Aorta (tissue), 5 donors: ENCODE measurements around the gene UBE2J2. TPM values are rescaled to one million over a fixed set of nuclear protein-coding genes. Genes with fewer than 3 reads are reported as not detected.

ENCODE experiments used
- ATAC-seq: fragments of 200-7000 bp; cut with Tn5 transposase; one replicate; pipeline ENCODE4 v1.9.1; 2022; ENCODE audit warnings: moderate library complexity; ENCODE audit not compliant: low FRiP score
- DNase-seq, 2 donors: peaks; one replicate each; pipeline ENCODE4 v3.0.0-alpha.2; 2020
- H3K27ac ChIP-seq, 2 donors: one replicate each; pipeline ENCODE4 v1.5.1; 2013; ENCODE audit warnings: low read length in 2 of 2, mild to moderate bottlenecking in 2 of 2, moderate library complexity in 2 of 2, control low read depth in 1 of 2, inconsistent platforms in 1 of 2, low read depth in 1 of 2
- H3K27me3 ChIP-seq, 2 donors: one replicate each; pipeline ENCODE4 v1.6.1; 2013; ENCODE audit warnings: control low read depth in 1 of 2, low read length in 1 of 2, mild to moderate bottlenecking in 1 of 2, moderate library complexity in 1 of 2; ENCODE audit not compliant: insufficient read depth in 2 of 2, control insufficient read depth in 1 of 2
- H3K36me3 ChIP-seq, 2 donors: one replicate each; pipeline ENCODE4 v1.6.1; 2013; ENCODE audit warnings: control low read depth in 1 of 2, low read length in 1 of 2, mild to moderate bottlenecking in 1 of 2; ENCODE audit not compliant: insufficient read depth in 2 of 2, control insufficient read depth in 1 of 2
- H3K4me1 ChIP-seq, 2 donors: one replicate each; pipeline ENCODE4 v1.6.1; 2013; ENCODE audit warnings: low read length in 2 of 2, control low read depth in 1 of 2, mild to moderate bottlenecking in 1 of 2, moderate library complexity in 1 of 2; ENCODE audit not compliant: insufficient read depth in 2 of 2, control insufficient read depth in 1 of 2
- H3K4me3 ChIP-seq, 2 donors: one replicate each; pipeline ENCODE4 v1.5.1; 2013; ENCODE audit warnings: low read length in 2 of 2, control low read depth in 1 of 2, mild to moderate bottlenecking in 1 of 2
- H3K9me3 ChIP-seq: one replicate; pipeline ENCODE4 v1.6.1; 2013; ENCODE audit warnings: mild to moderate bottlenecking, low read length; ENCODE audit not compliant: control insufficient read depth
- WGBS, 2 donors: extraction: QIAGEN DNeasy Blood & Tissue Kit; methylation state at CpG; one replicate each; pipeline ENCODE4 v1.1.7; 2013; 5-methylcytosine and 5-hydroxymethylcytosine counted together
- intact Hi-C, 2 donors: fragments of 100-400 bp; cut with DNase I; formaldehyde crosslinking; loops; one replicate each; pipeline versions ENCODE4 v1.14.2 to v1.15.0; 2022
- polyA plus RNA-seq, 2 donors: library from polyadenylated mRNA; stranded (reverse); fragments of 200-250 nt; gene quantifications; one replicate each; pipeline ENCODE4 v1.2.3, GENCODE V29; 2013
- total RNA-seq, 2 donors: library from RNA; stranded (reverse); fragmentation: NEBNext Ultra II Directional; extraction: Animal tissue kit (Norgen Biotek cat#: 25700); gene quantifications; one replicate each; pipeline ENCODE4 v1.2.1, GENCODE V29; 2021
- donor health status: healthy with polysubstance abuse.
- donor health status: Bipolar disorder and iron deficiency.
- donor health status: DM: no; HTN: no; CAD: no.
- donor health status: DM: no; HTN: no; CAD: no.
- donor health status: DM: yes; HTN: yes; CAD: no.

Gene UBE2J2
- total and polyA plus RNA-seq, 4 donors, result 17.2 to 49.4 (median 48.1) TPM

DNA sequence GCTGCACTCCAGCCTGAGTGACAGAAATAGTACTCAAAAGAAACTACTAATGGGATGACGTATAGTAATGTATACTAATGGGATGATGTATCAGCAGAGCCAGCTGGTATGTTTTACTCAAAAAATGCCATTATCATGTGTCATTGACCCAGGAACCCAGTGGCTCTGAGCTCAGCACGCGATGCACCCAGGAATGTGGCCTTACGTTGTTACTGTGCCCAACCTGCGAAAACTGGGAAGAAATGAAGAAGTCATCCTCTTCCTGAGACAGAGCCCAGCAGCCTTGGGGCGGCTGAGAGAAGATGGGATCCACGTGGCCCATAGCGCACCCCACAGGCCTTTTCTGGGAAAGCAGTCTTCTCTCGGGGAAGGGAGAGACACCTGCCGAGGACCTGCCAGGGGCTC lies 8.8 kb downstream of the UBE2J2 start:
- H3K27me3 ChIP-seq, result no peaks in the 10 kb centered on the region
- no peak overlapping the region for H3K4me3 ChIP-seq
- WGBS, 2 donors, result 64 to 72% methylated on average over 10 of the region's 10 CpGs
- ATAC-seq (no peak), DNase-seq (no peak)
- H3K4me1 ChIP-seq, result no peaks in the 10 kb centered on the region
- H3K36me3 ChIP-seq, result peaks cover 0 to 2% of the 10 kb centered on the region in 2 donors
- H3K9me3 ChIP-seq, result no peaks in the 10 kb centered on the region
- intact Hi-C loops, result no loop called here
- no peak overlapping the region for H3K27ac ChIP-seq

DNA sequence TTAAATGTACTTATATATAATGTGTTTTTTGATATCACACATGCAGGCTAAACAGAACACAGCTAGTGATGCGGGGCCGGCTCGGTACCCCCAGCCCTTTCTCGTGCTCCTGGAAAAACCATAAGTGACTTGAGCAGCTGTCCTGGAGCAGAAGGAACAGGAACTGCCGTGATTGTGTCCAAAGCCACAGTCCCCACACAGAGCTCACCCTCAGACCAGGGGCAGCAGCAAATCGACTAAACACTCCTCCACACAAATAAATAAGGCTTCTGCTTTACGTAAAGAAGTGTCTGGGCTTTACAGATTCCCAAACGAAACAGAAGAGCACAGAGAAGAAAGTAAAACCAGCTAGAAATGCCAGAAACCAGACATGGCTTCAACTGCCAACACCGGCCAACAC lies 9.6 kb downstream of the UBE2J2 start:
- ATAC-seq, result no peak
- DNase-seq, result no peak
- H3K4me3 ChIP-seq, result no peak overlapping the region
- no peaks in the 10 kb centered on the region for H3K4me1 ChIP-seq
- peaks cover 0 to 2% of the 10 kb centered on the region in 2 donors for H3K36me3 ChIP-seq
- intact Hi-C loops, result no loop called here
- 87 to 89% methylated on average over 9 of the region's 9 CpGs for WGBS, 2 donors
- H3K27me3 ChIP-seq, result no peaks in the 10 kb centered on the region
- no peaks in the 10 kb centered on the region for H3K9me3 ChIP-seq
- H3K27ac ChIP-seq, result no peak overlapping the region

DNA sequence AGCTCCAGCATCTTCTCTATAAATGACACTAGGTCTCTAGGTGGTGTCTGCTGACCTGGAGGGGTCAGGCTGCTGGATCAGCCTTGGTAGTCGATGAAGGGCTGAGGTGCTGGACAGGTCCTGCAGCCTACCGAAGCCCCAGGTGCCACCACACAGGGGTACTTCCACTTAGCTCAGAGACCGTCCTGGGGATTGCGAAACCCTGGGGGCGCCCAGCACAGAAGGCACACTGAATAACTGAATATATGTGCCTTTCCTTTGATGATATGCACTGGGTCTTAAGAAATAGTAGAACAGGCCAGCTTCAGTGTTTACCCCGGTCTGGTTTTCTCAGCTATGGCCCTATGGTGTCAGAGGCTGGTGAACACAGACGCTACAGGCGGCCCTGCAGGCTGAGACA lies 10.9 kb downstream of the UBE2J2 start:
- no peaks in the 10 kb centered on the region for H3K27me3 ChIP-seq
- no peaks in the 10 kb centered on the region for H3K9me3 ChIP-seq
- WGBS, 2 donors, result 94 to 96% methylated on average over 8 of the region's 8 CpGs
- no peak for ATAC-seq
- no peak for DNase-seq
- no peak overlapping the region for H3K4me3 ChIP-seq
- intact Hi-C loops, result no loop called here
- peaks cover 0 to 2% of the 10 kb centered on the region in 2 donors for H3K36me3 ChIP-seq
- H3K4me1 ChIP-seq, result no peaks in the 10 kb centered on the region
- no peak overlapping the region for H3K27ac ChIP-seq

- 96 to 97% methylated on average over 17 of the region's 17 CpGs for WGBS, 2 donors
- no peak overlapping the region for H3K27ac ChIP-seq
- no peak overlapping the region for H3K4me3 ChIP-seq
- H3K27me3 ChIP-seq, result no peaks in the 10 kb centered on the region
- ATAC-seq, result no peak
- H3K9me3 ChIP-seq, result no peaks in the 10 kb centered on the region
- peaks cover 0 to 2% of the 10 kb centered on the region in 2 donors for H3K36me3 ChIP-seq
- intact Hi-C loops, result no loop called here
- no peak for DNase-seq
- no peaks in the 10 kb centered on the region for H3K4me1 ChIP-seq
These were observed 11.6 kb downstream of the UBE2J2 start for GRCh38 chr1:1262071-1262470.

DNA sequence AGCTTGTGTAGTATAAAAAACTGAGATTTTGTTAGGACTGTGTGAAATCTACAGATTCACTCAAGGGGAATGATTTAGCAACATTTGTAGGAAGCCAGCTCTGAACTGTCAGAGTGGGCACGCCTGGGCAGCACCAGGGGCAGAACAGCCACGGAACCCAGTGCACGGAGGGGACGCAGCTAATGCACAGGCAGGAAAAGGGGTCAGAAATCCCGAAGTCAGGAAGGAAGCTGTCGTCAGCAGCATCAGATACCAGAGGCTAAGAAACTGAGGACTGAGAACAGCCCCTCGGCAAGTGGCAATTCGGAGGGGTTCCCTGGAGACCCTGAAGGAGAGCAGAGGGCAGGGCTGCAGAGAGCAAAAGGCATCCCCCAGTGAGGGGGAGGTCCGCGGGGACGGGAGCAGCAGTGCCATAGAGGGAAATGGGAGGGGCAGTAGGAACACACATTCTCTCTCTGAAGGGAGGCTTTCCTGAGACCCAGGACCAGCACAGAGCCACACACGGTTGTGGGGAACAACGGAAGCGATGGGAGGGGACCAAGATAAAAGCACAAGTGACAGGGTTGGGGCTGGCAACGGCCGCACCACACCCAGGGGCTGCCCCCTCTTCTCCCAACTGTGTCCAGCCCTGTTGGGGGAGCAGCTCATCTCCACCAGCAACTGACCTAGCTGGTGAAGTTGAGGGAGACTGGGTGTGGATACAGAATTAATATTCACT lies 12.7 kb downstream of the UBE2J2 start:
- intact Hi-C loops, result no loop called here
- 76 to 78% methylated on average over 16 of the region's 16 CpGs for WGBS, 2 donors
- DNase-seq (no peak), ATAC-seq (no peak)
- Histone ChIP-seq H3K4me1 (no peaks in the 10 kb centered on the region), H3K27me3 (no peaks in the 10 kb centered on the region), H3K27ac (no peak overlapping the region), H3K4me3 (no peak overlapping the region), H3K9me3 (no peaks in the 10 kb centered on the region), H3K36me3 (peaks cover 0 to 2% of the 10 kb centered on the region in 2 donors)

GRCh38 chr1:1259951-1260600 lies 13.6 kb downstream of the UBE2J2 start:
- intact Hi-C loops, result no loop called here
- WGBS, 2 donors, result 85% methylated on average over 26 of the region's 26 CpGs

DNA sequence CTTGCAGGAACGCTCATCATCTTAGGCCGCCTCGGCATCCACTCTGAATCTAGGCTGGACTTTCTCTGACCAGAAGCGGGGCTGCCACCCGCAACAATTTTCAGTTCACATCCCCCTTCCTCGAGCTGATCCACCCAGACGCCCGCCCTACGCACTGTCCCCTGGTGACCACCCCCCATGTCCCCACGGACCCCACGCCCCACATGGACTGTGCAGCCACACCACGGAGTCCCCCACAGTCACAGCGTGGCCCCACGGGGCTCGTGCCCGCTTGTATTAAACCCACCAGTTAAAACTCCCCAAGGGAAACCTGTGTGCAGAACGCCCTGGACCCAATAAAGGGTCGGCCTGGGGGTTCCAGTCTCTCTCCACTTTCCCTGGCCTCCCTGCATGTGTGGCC lies 14.1 kb downstream of the UBE2J2 start:
- no peaks in the 10 kb centered on the region for H3K9me3 ChIP-seq
- no peaks in the 10 kb centered on the region for H3K4me1 ChIP-seq
- H3K36me3 ChIP-seq, result peaks cover 0 to 7% of the 10 kb centered on the region in 2 donors
- DNase-seq (no peak), ATAC-seq (no peak)
- intact Hi-C loops, result no loop called here
- 93 to 95% methylated on average over 18 of the region's 18 CpGs for WGBS, 2 donors
- H3K27ac ChIP-seq, result no peak overlapping the region
- no peaks in the 10 kb centered on the region for H3K27me3 ChIP-seq
- H3K4me3 ChIP-seq, result no peak overlapping the region

More at GRCh38 chr1:1259951-1260600, 13.6 kb downstream of the UBE2J2 start:
- H3K9me3 ChIP-seq, result no peaks in the 10 kb centered on the region
- H3K27ac ChIP-seq, result no peak overlapping the region
- no peaks in the 10 kb centered on the region for H3K27me3 ChIP-seq
- ATAC-seq (no peak), DNase-seq (no peak)
- H3K4me3 ChIP-seq, result no peak overlapping the region
- peaks cover 0 to 6% of the 10 kb centered on the region in 2 donors for H3K36me3 ChIP-seq
- H3K4me1 ChIP-seq, result no peaks in the 10 kb centered on the region

DNA sequence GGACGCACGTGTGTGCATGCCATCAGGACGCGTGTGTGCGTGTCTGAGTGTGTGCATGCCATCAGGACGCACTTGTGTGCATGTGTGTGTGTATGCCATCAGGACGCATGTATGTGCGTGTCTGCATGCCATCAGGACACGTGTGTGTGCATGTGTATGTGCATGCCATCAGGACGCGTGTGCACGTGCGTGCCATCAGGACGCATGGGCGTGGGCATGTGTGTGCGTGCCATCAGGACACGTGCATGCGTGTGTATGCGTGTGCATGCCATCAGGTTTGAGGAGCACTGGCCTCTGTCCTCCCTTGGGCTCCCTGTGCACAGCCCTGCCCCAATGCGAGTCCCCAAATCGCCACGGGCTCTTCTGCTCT lies 14.6 kb downstream of the UBE2J2 start:
- Histone ChIP-seq H3K4me3 (no peak overlapping the region), H3K4me1 (no peaks in the 10 kb centered on the region), H3K27ac (no peak overlapping the region), H3K27me3 (no peaks in the 10 kb centered on the region), H3K36me3 (peaks cover 0 to 8% of the 10 kb centered on the region in 2 donors), H3K9me3 (no peaks in the 10 kb centered on the region)
- intact Hi-C loops, result no loop called here
- no peak for DNase-seq
- ATAC-seq, result no peak
- 93 to 94% methylated on average over 22 of the region's 22 CpGs for WGBS, 2 donors
